Bronchial epithelial cell (primary cell): ENCODE data around the gene DCPS. TPM values are rescaled to one million over a fixed set of nuclear protein-coding genes. Genes with fewer than 3 reads are reported as not detected.

Source experiments
- DNase-seq: peaks from one replicate; pipeline ENCODE4 v3.0.0-alpha.2; 2010; ENCODE audit warnings: low read depth
- FAIRE-seq: peaks from 2 replicates; lab custom pipeline; 2011; peaks lifted over from hg19 to GRCh38; lab: Jason Lieb, UNC
- H3K27me3 ChIP-seq: 2 replicates; pipeline ENCODE4 v1.5.1; 2011; ENCODE audit warnings: low read length; ENCODE audit not compliant: control insufficient read depth, insufficient read depth
- H3K36me3 ChIP-seq: 2 replicates; pipeline ENCODE4 v1.5.1; 2011; ENCODE audit warnings: low read length; ENCODE audit not compliant: control insufficient read depth, insufficient read depth
- H3K4me3 ChIP-seq: 2 replicates; pipeline ENCODE4 v1.5.1; 2011; ENCODE audit warnings: mild to moderate bottlenecking, low read depth, low read length, control low read depth
- CTCF ChIP-seq: IDR thresholded peaks from 2 replicates; pipeline ENCODE4 v1.5.1; 2011; ENCODE audit warnings: mild to moderate bottlenecking, moderate library complexity, low read length, control low read depth, inconsistent platforms; ENCODE audit not compliant: insufficient read depth, severe bottlenecking
- total RNA-seq: library from RNA; depleted of rRNA; stranded (reverse); fragments of >200 nt; gene quantifications from 2 replicates; pipeline ENCODE4 v1.2.1, GENCODE V29; 2014

The DCPS gene
- total RNA-seq, 1 donor from 2014 or later, result 11.6 TPM

DNA sequence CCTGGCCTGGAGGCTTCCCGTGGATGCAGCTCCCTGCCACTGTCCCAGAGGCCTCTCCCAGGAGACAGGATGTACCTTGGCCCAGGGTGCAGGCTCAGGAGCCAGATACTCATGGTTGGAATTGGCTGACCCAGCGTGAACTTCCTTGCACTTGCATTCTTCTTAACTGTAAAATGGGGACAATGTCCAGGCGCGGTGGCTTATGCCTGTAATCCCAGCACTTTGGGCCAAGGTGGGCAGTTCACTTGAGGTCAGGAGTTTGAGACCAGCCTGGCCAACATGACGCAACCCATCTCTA, 31.6 kb downstream of the DCPS start:
- DNase-seq, result no peak
- no peaks in the 10 kb centered on the region for H3K36me3 ChIP-seq
- no peak for FAIRE-seq
- no peak for TF ChIP-seq CTCF
- no peaks in the 10 kb centered on the region for H3K27me3 ChIP-seq
- no peak overlapping the region for H3K4me3 ChIP-seq

DNA sequence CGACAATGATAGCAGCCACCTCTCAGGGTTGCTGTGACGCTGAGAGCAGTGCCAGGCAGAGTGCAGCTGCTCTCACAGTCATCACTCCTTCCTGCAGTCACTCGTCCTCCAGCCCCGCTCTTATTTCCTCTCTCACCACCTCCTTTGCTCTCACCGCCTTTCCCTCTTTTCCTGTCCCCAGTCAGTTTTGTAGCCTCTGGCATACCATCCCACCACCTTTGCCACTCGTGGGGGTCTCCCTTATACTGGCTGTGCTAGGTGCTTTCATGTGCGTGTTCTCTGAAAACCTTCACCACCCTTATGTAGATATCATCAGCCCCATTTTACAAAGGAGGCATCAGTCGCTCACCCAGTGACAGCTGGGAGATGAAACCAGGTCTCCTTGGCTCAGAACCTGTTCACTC, 32.3 kb downstream of the DCPS start:
- H3K27me3 ChIP-seq, result no peaks in the 10 kb centered on the region
- DNase-seq (no peak), FAIRE-seq (no peak)
- H3K4me3 ChIP-seq, result no peak overlapping the region
- no peak for TF ChIP-seq CTCF
- no peaks in the 10 kb centered on the region for H3K36me3 ChIP-seq

DNA sequence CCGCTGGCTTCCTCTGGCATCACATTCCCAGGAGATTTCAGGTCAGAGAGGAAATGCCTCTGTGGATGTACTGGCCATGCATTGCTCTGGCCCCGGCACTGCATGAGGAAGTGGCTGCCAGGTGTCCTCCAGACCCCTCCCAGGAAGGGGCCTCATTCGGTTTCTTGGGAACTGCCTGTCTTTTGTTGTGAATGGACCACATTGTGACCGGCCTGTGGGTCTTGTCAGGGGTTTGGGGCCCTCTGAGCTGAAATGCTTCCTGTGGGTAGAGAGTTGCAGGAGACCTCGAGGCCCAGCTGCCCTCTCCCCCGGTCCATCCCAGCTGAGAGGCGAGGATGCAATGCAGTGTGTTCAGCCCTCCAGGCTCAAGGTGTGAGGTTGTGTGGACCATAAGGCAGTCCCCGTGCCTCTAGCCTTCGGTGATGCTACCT, 32.8 kb downstream of the DCPS start:
- TF ChIP-seq CTCF, result no peak
- Histone ChIP-seq H3K36me3 (no peaks in the 10 kb centered on the region), H3K27me3 (no peaks in the 10 kb centered on the region), H3K4me3 (no peak overlapping the region)
- DNase-seq, result no peak
- FAIRE-seq, result no peak

DNA sequence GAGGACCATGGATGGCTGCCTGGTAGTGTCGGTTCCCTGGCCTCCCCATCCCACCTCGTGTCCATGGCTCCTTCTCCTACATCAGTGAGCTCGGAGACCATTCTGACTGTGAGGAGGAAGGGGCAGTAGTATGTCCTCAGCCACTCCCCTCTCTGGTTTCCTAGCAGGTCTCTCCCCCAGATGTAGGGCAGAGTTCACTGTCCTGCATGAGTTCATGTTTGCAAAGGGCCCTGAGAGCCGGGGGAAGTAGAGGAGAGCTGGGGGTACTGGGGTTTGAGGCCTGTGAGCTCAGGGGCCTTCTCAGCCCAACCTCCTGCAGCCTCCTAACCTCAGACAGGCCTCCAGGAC, 33.2 kb downstream of the DCPS start:
- FAIRE-seq (no peak), DNase-seq (no peak)
- Histone ChIP-seq H3K4me3 (no peak overlapping the region), H3K36me3 (no peaks in the 10 kb centered on the region), H3K27me3 (no peaks in the 10 kb centered on the region)
- no peak for TF ChIP-seq CTCF

DNA sequence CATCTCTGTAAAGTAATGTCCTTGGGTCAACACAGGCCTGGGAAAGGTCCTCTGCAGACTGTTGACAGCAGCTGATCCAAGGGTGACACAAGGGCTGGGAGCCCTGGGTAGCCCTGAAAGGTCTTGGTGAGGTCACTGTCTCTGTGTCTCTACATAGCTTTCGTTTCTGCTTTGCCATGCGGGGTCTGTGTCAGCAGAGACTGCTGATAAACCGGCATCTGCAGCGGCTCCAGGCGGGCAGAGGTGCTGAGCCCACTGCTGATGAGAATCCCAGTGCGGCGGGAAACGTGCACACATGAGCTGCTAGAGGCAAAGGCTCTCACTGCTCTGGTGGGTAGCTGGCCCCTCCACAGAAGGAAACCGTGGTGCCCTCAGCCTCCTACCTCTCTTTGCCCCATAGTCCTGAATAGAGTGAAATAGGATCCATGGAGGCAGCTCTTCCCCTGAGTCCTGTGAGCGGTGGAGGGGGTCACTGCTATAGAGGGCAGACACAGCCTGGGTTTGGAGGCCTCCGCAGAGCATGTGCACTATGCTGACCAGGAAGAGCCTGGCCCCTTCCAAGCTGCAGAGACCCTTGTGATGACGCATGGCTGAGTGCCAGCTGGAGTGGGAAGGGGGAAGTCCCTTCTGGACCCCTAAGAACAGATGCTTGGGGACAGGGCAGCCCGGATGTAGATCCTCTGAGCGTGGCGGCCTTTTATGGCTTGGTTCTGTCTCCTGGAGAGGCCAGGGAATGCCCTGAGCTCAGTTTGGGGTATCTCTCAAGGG, 33.8 kb downstream of the DCPS start:
- no peak for TF ChIP-seq CTCF
- FAIRE-seq, result no peak
- no peak for DNase-seq
- Histone ChIP-seq H3K36me3 (no peaks in the 10 kb centered on the region), H3K27me3 (no peaks in the 10 kb centered on the region), H3K4me3 (no peak overlapping the region)
